Activated T-helper 17 cell treated with anti-CD3 and anti-CD28 coated beads, Interleukin-2, amount 50 U/mL, for 72 hours (primary cell): ENCODE measurements around the gene DNAH8. TPM values are rescaled to one million over a fixed set of nuclear protein-coding genes. Genes with fewer than 3 reads are reported as not detected.

Experiments used
- ATAC-seq: fragments of 150-1000 bp; cut with Tn5 transposase; replicated peaks from 2 replicates; pipeline ENCODE4 v1.10.0; 2021; ENCODE audit warnings: mild to moderate bottlenecking, moderate library complexity
- H3K27ac Mint-ChIP-seq: one replicate; pipeline ENCODE4 v1.8.0; 2022; ENCODE audit warnings: mixed read lengths
- H3K27me3 Mint-ChIP-seq: one replicate; pipeline ENCODE4 v1.8.0; 2022; ENCODE audit warnings: mixed read lengths
- H3K36me3 Mint-ChIP-seq: one replicate; pipeline ENCODE4 v1.8.0; 2022; ENCODE audit warnings: low read depth, mild to moderate bottlenecking, mixed read lengths
- H3K4me1 Mint-ChIP-seq: one replicate; pipeline ENCODE4 v1.8.0; 2022; ENCODE audit warnings: mixed read lengths
- H3K4me3 Mint-ChIP-seq: one replicate; pipeline ENCODE4 v1.8.0; 2022; ENCODE audit warnings: mild to moderate bottlenecking, mixed read lengths
- H3K9me3 Mint-ChIP-seq: one replicate; pipeline ENCODE4 v1.8.0; 2022; ENCODE audit warnings: mixed read lengths
- total RNA-seq, 2 donors: library from RNA; stranded (reverse); gene quantifications; one replicate each; pipeline ENCODE4 v1.2.3, GENCODE V29; 2022

Gene DNAH8, protein sequence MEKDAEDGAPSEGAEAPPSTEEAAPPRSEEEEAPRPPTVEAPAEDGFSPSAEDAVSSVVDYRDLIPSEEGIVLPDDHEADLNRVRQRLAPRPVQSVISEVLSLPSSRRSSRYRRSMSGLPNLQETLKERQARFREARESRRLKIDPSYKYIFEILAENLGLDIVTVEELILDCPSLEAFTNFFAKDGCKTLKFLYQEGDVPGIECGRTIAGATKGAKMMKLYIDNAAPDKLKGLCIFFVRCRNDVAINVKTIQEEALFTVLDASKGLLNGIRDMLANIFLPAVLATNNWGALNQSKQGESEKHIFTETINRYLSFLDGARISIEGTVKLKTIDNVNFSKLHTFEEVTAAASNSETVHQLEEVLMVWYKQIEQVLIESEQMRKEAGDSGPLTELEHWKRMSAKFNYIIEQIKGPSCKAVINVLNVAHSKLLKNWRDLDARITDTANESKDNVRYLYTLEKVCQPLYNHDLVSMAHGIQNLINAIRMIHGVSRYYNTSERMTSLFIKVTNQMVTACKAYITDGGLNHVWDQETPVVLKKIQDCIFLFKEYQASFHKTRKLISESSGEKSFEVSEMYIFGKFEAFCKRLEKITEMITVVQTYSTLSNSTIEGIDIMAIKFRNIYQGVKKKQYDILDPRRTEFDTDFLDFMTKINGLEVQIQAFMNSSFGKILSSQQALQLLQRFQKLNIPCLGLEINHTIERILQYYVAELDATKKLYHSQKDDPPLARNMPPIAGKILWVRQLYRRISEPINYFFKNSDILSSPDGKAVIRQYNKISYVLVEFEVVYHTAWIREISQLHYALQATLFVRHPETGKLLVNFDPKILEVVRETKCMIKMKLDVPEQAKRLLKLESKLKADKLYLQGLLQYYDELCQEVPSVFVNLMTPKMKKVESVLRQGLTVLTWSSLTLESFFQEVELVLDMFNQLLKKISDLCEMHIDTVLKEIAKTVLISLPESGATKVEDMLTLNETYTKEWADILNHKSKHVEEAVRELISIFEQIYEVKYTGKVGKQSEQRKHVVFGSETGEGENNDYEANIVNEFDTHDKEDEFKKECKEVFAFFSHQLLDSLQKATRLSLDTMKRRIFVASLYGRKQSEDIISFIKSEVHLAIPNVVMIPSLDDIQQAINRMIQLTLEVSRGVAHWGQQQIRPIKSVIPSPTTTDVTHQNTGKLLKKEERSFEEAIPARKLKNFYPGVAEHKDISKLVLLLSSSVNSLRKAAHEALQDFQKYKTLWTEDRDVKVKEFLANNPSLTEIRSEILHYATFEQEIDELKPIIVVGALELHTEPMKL (N-terminal part only)
- under 1 TPM; 0.03 to 0.09 TPM for total RNA-seq

GRCh38 chr6:38715016-38715689 is at the start of gene DNAH8:
TSS of gene DNAH8 (plus strand) at chr6:38715311. CDS start at chr6:38722810, 7,499 bp downstream.
- Mint-ChIP-seq H3K36me3 (no peaks in the 10 kb centered on the region), H3K27ac (peak within 1 kb of the TSS; percentile 82), H3K9me3 (no peaks in the 10 kb centered on the region), H3K27me3 (peaks cover 15% of the 10 kb centered on the region), H3K4me3 (peak within 1 kb of the TSS; percentile 71), H3K4me1 (peaks cover 13% of the 10 kb centered on the region)
- peak; percentile 71 for ATAC-seq

GRCh38 chr6:38671885-38672467 is 43.1 kb upstream of the DNAH8 start:
- Mint-ChIP-seq H3K27ac (peak overlapping the region; percentile 81), H3K36me3 (peaks cover 33% of the 10 kb centered on the region), H3K4me1 (peaks cover 18% of the 10 kb centered on the region), H3K27me3 (no peaks in the 10 kb centered on the region), H3K9me3 (no peaks in the 10 kb centered on the region), H3K4me3 (peak overlapping the region; percentile 49)
- peak; percentile 92 for ATAC-seq

DNA sequence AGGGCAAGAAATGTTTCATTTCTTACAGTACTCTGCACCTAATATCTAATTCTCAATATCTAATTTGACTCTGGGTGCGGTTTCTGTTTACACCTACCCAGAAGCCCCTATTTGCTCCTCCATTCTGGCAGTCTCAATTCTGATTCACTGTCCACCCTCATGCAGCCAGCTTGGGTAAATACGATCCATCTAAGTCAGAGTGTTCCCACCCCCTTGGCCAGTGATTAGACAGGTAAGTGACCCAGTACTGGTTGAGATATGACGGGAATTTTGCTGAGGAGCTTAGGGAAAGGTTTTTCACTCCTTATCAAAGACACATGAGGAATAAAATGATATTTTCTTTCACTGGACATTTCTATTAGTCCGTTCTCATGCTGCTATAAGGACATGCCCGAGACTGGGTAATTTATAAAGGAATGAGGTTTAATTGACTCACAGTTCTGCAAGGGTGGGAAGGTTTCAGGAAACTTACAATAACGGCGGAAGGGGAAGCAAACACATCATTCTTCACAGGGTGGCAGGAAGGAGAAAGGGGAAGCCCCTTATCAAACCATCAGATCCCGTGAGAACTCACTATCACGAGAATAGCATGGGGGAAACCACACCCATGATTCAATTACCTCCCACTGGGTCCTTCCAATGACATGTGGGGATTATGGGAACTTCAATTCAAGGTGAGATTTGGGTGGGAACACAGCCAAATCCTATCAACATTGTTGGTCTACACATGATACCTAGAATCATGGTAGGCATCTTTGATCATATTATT is 41.5 kb upstream of the DNAH8 start:
- Mint-ChIP-seq H3K4me1 (peaks cover 18% of the 10 kb centered on the region), H3K27me3 (no peaks in the 10 kb centered on the region), H3K9me3 (no peaks in the 10 kb centered on the region), H3K4me3 (peak overlapping the region; percentile 52), H3K27ac (peak overlapping the region; percentile 65), H3K36me3 (peaks cover 48% of the 10 kb centered on the region)
- peak; percentile 73 for ATAC-seq

GRCh38 chr6:38676236-38676973 is 38.7 kb upstream of the DNAH8 start:
- H3K4me3 Mint-ChIP-seq = no peak overlapping the region
- no peaks in the 10 kb centered on the region for H3K9me3 Mint-ChIP-seq
- ATAC-seq = no peak
- no peaks in the 10 kb centered on the region for H3K27me3 Mint-ChIP-seq
- peaks cover 18% of the 10 kb centered on the region for H3K4me1 Mint-ChIP-seq
- H3K36me3 Mint-ChIP-seq = peaks cover 73% of the 10 kb centered on the region
- peak overlapping the region; percentile 77 for H3K27ac Mint-ChIP-seq

DNA sequence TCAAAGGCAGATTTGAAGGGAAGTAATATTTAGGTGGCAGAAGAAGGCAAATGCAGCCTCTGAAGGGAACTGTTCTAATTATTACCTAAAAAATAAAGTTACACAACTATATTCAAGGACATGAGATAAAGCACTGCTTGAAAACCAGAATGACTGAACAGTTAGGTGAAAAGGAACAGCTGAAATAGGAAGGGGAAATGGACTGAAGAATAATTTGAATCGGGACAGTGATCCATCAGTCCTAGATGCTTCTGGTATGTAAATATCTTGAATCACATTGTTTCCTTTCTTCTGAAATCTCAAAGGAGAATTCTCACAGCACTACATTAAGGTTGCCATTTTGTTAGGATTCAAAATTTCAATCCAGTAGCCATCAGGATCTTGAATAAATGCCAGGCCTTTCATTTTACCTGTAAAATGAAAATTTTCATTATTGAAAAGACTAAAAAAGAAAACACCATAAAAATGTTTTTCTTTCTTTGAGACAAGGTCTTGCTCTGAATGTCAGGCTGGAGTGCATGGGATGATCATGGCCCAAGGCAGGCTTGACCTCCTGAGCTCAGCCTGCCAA is 38.1 kb upstream of the DNAH8 start:
- Mint-ChIP-seq H3K27me3 (no peaks in the 10 kb centered on the region), H3K4me3 (no peak overlapping the region), H3K4me1 (peaks cover 16% of the 10 kb centered on the region), H3K9me3 (no peaks in the 10 kb centered on the region), H3K36me3 (peaks cover 80% of the 10 kb centered on the region), H3K27ac (peak overlapping the region; percentile 77)
- ATAC-seq = no peak

- Mint-ChIP-seq H3K27me3 (no peaks in the 10 kb centered on the region), H3K4me1 (peaks cover 9% of the 10 kb centered on the region), H3K9me3 (no peaks in the 10 kb centered on the region), H3K27ac (peak overlapping the region; percentile 11), H3K36me3 (peaks cover 92% of the 10 kb centered on the region), H3K4me3 (no peak overlapping the region)
- no peak for ATAC-seq
Observed at GRCh38 chr6:38678178-38678760, 36.8 kb upstream of the DNAH8 start.

DNA sequence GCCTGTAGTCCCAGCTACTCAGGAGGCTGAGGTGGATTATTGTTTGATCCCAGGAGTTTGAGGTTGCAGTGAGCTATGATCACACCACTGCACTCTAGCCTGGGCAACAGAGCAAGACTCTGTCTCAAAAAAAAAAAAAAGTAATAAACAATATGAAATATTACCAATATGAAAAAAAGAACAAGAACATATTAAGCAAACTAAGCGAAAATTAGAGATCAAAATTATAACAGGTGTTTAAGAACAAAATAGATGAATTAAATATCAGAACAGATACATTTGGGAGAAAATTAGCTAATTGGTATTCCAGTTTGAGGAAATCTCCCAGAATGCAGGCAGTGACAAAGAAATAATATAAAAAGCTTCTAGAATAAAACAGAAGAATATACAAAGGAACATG is 35.4 kb upstream of the DNAH8 start:
- no peak overlapping the region for H3K4me3 Mint-ChIP-seq
- no peak for ATAC-seq
- H3K27me3 Mint-ChIP-seq = no peaks in the 10 kb centered on the region
- H3K9me3 Mint-ChIP-seq = no peaks in the 10 kb centered on the region
- H3K36me3 Mint-ChIP-seq = peaks cover 95% of the 10 kb centered on the region
- H3K27ac Mint-ChIP-seq = no peak overlapping the region
- H3K4me1 Mint-ChIP-seq = no peaks in the 10 kb centered on the region

DNA sequence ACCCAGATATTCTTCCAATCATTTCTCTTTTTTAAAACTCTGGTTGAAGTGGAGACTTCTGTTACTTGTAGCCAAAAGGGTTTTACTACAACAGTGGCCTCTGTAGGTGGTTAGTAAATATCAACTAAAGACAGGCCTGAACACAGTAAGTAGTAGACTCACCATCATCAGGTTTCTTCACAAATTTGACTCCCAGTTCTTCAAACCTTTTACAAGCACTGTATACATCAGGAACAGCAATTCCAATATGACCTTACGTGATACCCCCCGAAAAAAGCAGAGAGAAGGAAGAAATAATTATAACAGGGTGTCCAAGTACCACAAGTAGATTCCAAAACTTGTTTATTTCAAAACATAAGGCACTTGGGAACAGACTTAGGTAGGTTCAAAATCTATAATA is 33.3 kb upstream of the DNAH8 start:
- Mint-ChIP-seq H3K4me1 (peaks cover 4% of the 10 kb centered on the region), H3K9me3 (no peaks in the 10 kb centered on the region), H3K27ac (no peak overlapping the region), H3K36me3 (peaks cover 93% of the 10 kb centered on the region), H3K27me3 (no peaks in the 10 kb centered on the region), H3K4me3 (no peak overlapping the region)
- ATAC-seq = no peak

DNA sequence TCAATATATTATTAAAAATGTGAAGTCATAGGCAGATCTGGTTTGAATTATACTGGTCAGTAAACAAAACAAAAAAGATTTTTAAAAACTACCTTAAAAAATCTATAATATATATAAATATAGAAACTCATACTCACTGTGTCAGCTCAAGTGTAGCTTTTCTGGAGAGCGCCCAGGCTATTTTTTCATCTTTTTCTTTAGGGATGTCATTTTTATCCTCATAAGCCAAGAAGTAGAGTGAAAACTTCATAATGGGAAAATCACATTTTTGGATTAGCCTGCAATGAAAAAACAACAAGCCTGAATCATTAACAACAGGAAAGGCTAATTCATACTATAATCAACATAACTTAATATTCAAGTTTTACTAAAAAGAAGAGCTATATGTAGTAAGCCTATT is 30.9 kb upstream of the DNAH8 start:
- Mint-ChIP-seq H3K36me3 (peaks cover 77% of the 10 kb centered on the region), H3K4me1 (peaks cover 12% of the 10 kb centered on the region), H3K4me3 (no peak overlapping the region), H3K27me3 (no peaks in the 10 kb centered on the region), H3K27ac (peak overlapping the region; percentile 20), H3K9me3 (no peaks in the 10 kb centered on the region)
- no peak for ATAC-seq

- Mint-ChIP-seq H3K27me3 (no peaks in the 10 kb centered on the region), H3K4me3 (no peak overlapping the region), H3K9me3 (no peaks in the 10 kb centered on the region), H3K36me3 (peaks cover 70% of the 10 kb centered on the region), H3K4me1 (peaks cover 12% of the 10 kb centered on the region), H3K27ac (peak overlapping the region; percentile 20)
- no peak for ATAC-seq
Observed at GRCh38 chr6:38684904-38685303, 30.2 kb upstream of the DNAH8 start.

- no peaks in the 10 kb centered on the region for H3K27me3 Mint-ChIP-seq
- H3K36me3 Mint-ChIP-seq = peaks cover 58% of the 10 kb centered on the region
- peaks cover 12% of the 10 kb centered on the region for H3K4me1 Mint-ChIP-seq
- no peak for ATAC-seq
- H3K4me3 Mint-ChIP-seq = no peak overlapping the region
- no peak overlapping the region for H3K27ac Mint-ChIP-seq
- no peaks in the 10 kb centered on the region for H3K9me3 Mint-ChIP-seq
Observed at GRCh38 chr6:38686270-38687042, 28.7 kb upstream of the DNAH8 start.
